Calu3 (cell line): ENCODE results near the gene ATG2B. TPM values are rescaled to one million over a fixed set of nuclear protein-coding genes. Genes with fewer than 3 reads are reported as not detected.
"Not testable (repeated sequence)": the region's sequence is repeated elsewhere in the genome, so short reads cannot be mapped to it uniquely, and the experiment has no call there.

Source experiments
- BruUV-seq: library from RNA; stranded (reverse); fragments of 400-500 nt; replicated peaks from 2 replicates; lab custom pipeline; 2021; lab: Mats Ljungman, UMichigan
- CTCF ChIA-PET: fragments of 300-600 bp; sonication (Branson Sonifier 250); formaldehyde crosslinking; loops from one replicate; lab custom pipeline; 2022; ENCODE audit warnings: antibody characterized with exemption; lab: Charles Lee
- DNase-seq: peaks from one replicate; pipeline ENCODE4 v3.0.0; 2022
- H3K27ac Mint-ChIP-seq: one replicate; pipeline ENCODE4 v1.8.0; 2022; ENCODE audit warnings: mixed read lengths; ENCODE audit not compliant: unreplicated experiment
- H3K27me3 Mint-ChIP-seq: one replicate; pipeline ENCODE4 v1.8.0; 2022; ENCODE audit warnings: mixed read lengths; ENCODE audit not compliant: unreplicated experiment
- H3K36me3 Mint-ChIP-seq: one replicate; pipeline ENCODE4 v1.8.0; 2022; ENCODE audit warnings: mild to moderate bottlenecking, moderate library complexity, mixed read lengths; ENCODE audit not compliant: insufficient read depth, unreplicated experiment
- H3K4me1 Mint-ChIP-seq: one replicate; pipeline ENCODE4 v1.8.0; 2022; ENCODE audit warnings: mild to moderate bottlenecking, low read depth, mixed read lengths; ENCODE audit not compliant: unreplicated experiment
- H3K4me3 Mint-ChIP-seq: one replicate; pipeline ENCODE4 v1.8.0; 2022; ENCODE audit warnings: mild to moderate bottlenecking, low read depth, moderate library complexity, mixed read lengths; ENCODE audit not compliant: unreplicated experiment
- H3K9me3 Mint-ChIP-seq: one replicate; pipeline ENCODE4 v1.8.0; 2022; ENCODE audit warnings: low read depth, mixed read lengths; ENCODE audit not compliant: unreplicated experiment
- CTCF ChIP-seq: fragments of 200-600 bp; IDR thresholded peaks from one replicate; pipeline ENCODE4 v1.8.0; 2022; ENCODE audit warnings: antibody characterized with exemption; ENCODE audit not compliant: unreplicated experiment
- intact Hi-C: fragments of 100-400 bp; cut with micrococcal nuclease; formaldehyde crosslinking; loops from one replicate; pipeline ENCODE4 v1.10.0; 2022; ENCODE audit not compliant: unreplicated experiment
- total RNA-seq: library from RNA; stranded (reverse); gene quantifications from 2 replicates; pipeline ENCODE4 v1.2.3, GENCODE V29; 2022

Gene ATG2B
- total RNA-seq, 1 experiment from 2014 or later: 14.5 TPM

GRCh38 chr14:96245710-96246538, 117.2 kb downstream of the ATG2B start:
- peaks cover 3% of the 10 kb centered on the region for H3K9me3 Mint-ChIP-seq
- H3K4me1 Mint-ChIP-seq: no peaks in the 10 kb centered on the region
- BruUV-seq: no TSS peak
- no peak for TF ChIP-seq CTCF
- H3K27me3 Mint-ChIP-seq: peaks cover 14% of the 10 kb centered on the region
- peaks cover 5% of the 10 kb centered on the region for H3K36me3 Mint-ChIP-seq
- no peak overlapping the region for H3K4me3 Mint-ChIP-seq
- no peak for DNase-seq
- CTCF ChIA-PET: no interaction called here
- no peak overlapping the region for H3K27ac Mint-ChIP-seq
- intact Hi-C loops: no loop called here

- H3K36me3 Mint-ChIP-seq, DNase-seq, H3K9me3 Mint-ChIP-seq, H3K27ac Mint-ChIP-seq, intact Hi-C loops, CTCF ChIA-PET, H3K4me1 Mint-ChIP-seq, H3K4me3 Mint-ChIP-seq, BruUV-seq: not testable (repeated sequence)
- peaks cover 14% of the 10 kb centered on the region for H3K27me3 Mint-ChIP-seq
Measured at GRCh38 chr14:96245074-96245473, 118.1 kb downstream of the ATG2B start.

- no peak for TF ChIP-seq CTCF
- no peak overlapping the region for H3K27ac Mint-ChIP-seq
- DNase-seq: no peak
- peaks cover 14% of the 10 kb centered on the region for H3K27me3 Mint-ChIP-seq
- BruUV-seq: no TSS peak
- CTCF ChIA-PET: no interaction called here
- intact Hi-C loops: no loop called here
- peaks cover 3% of the 10 kb centered on the region for H3K9me3 Mint-ChIP-seq
- H3K36me3 Mint-ChIP-seq: peaks cover 5% of the 10 kb centered on the region
- no peaks in the 10 kb centered on the region for H3K4me1 Mint-ChIP-seq
- no peak overlapping the region for H3K4me3 Mint-ChIP-seq
Measured at GRCh38 chr14:96243785-96244184, 119.4 kb downstream of the ATG2B start.

GRCh38 chr14:96242126-96242525, 121.0 kb downstream of the ATG2B start:
- intact Hi-C loops: no loop called here
- Mint-ChIP-seq H3K4me1 (no peaks in the 10 kb centered on the region), H3K36me3 (peaks cover 5% of the 10 kb centered on the region), H3K4me3 (no peak overlapping the region), H3K27ac (no peak overlapping the region), H3K27me3 (peaks cover 7% of the 10 kb centered on the region), H3K9me3 (peaks cover 3% of the 10 kb centered on the region)
- no peak for TF ChIP-seq CTCF
- no TSS peak for BruUV-seq
- DNase-seq: no peak
- CTCF ChIA-PET: no interaction called here

- CTCF ChIA-PET: interaction anchor here (0.5 kb wide), 1 partner anchor 135 kb away, joined by 4 read pairs; no protein-coding TSS in a partner anchor
- Mint-ChIP-seq H3K4me3 (no peak overlapping the region), H3K27ac (no peak overlapping the region), H3K9me3 (peaks cover 3% of the 10 kb centered on the region), H3K4me1 (no peaks in the 10 kb centered on the region), H3K36me3 (no peaks in the 10 kb centered on the region), H3K27me3 (no peaks in the 10 kb centered on the region)
- intact Hi-C loops: no loop called here
- no TSS peak for BruUV-seq
- DNase-seq: no peak
- TF ChIP-seq CTCF: no peak
Measured at GRCh38 chr14:96240641-96241040, 122.5 kb downstream of the ATG2B start.
